K562 (cell line): ENCODE data around the gene ZFPM1. TPM values are rescaled to one million over a fixed set of nuclear protein-coding genes. Genes with fewer than 3 reads are reported as not detected.

Experiments
- BCLAF1 ChIP-seq, 2 experiments: fragments of 450-650 bp in 1 of 2; IDR thresholded peaks; 2 replicates each; pipeline ENCODE4 v1.6.1; 2011 to 2017; ENCODE audit warnings: low read depth in 2 of 2, antibody characterized with exemption in 1 of 2, borderline replicate concordance in 1 of 2, low read length in 1 of 2, mild to moderate bottlenecking in 1 of 2, mixed read lengths in 1 of 2; ENCODE audit not compliant: control insufficient read depth in 1 of 2
- CSDE1 ChIP-seq, 2 experiments: fragments of 450-650 bp; IDR thresholded peaks; 2 replicates each; pipeline ENCODE4 v1.6.1; 2016; ENCODE audit warnings: mild to moderate bottlenecking in 1 of 2
- ID3 ChIP-seq, 2 experiments: fragments of 250-450 bp in 1 of 2; fragments of 450-650 bp in 1 of 2; sonication (Bioruptor Pico) in 1 of 2; IDR thresholded peaks; 2 replicates each; pipeline versions ENCODE4 v1.6.1 to v1.8.0; 2016 to 2021; ENCODE audit warnings: mild to moderate bottlenecking in 2 of 2, moderate library complexity in 2 of 2, missing compliant biosample characterization in 1 of 2, missing genetic modification characterization in 1 of 2
- MGA ChIP-seq: fragments of 450-650 bp; IDR thresholded peaks from 2 replicates; pipeline ENCODE4 v1.6.1; 2016; ENCODE audit warnings: mild to moderate bottlenecking, moderate library complexity
- NR1H2 ChIP-seq: sonication (generic); formaldehyde crosslinking; IDR thresholded peaks from 2 replicates; pipeline ENCODE4 v1.4.0; 2020; ENCODE audit warnings: mild to moderate bottlenecking, missing genetic modification reagents
- PML ChIP-seq: IDR thresholded peaks from 2 replicates; pipeline ENCODE4 v1.6.1; 2012; ENCODE audit warnings: low read length, inconsistent platforms
- RHOXF2B ChIP-seq: fragments of 250-450 bp; sonication (Bioruptor Pico); conservative IDR thresholded peaks from 2 replicates; pipeline ENCODE4 v1.5.1; 2021
- YBX1 ChIP-seq: fragments of 450-650 bp; IDR thresholded peaks from 2 replicates; pipeline ENCODE4 v1.7.1; 2016; ENCODE audit warnings: mild to moderate bottlenecking
- ZBTB8A ChIP-seq: fragments of 450-650 bp; IDR thresholded peaks from 2 replicates; pipeline ENCODE4 v1.6.1; 2018; ENCODE audit warnings: mild to moderate bottlenecking, moderate library complexity; ENCODE audit not compliant: partially characterized antibody
- polyA plus RNA-seq, 8 experiments: library from polyadenylated mRNA; depleted of rRNA in 4 of 8; stranded (reverse) in 5 of 8; unstranded in 3 of 8; fragments of >200 nt; fragmentation: Nextera tagmentation in 2 of 8; fragmentation: Illumina TruSeq in 1 of 8; extraction: Ambion mirVana in 2 of 8; extraction: Trizol in 1 of 8; gene quantifications; 2 replicates each; pipeline versions ENCODE4 v1.2.1 to v1.2.3, GENCODE V29; 2011 to 2014; ENCODE audit warnings: inconsistent platforms in 1 of 8, missing spikeins in 1 of 8
- total RNA-seq, 7 experiments: library from RNA; depleted of rRNA in 6 of 7; stranded (reverse); fragments of >200 nt in 6 of 7; fragmentation: Illumina TruSeq in 2 of 7; extraction: Trizol in 2 of 7; gene quantifications; 2 replicates each; pipeline versions ENCODE4 v1.2.1 to v1.2.3, GENCODE V29; 2011 to 2021; ENCODE audit warnings: low replicate concordance in 1 of 7

Gene ZFPM1
- total and polyA plus RNA-seq, 9 of the 15 experiments (the other 6 are each of a cell fraction or from before 2014, with no cell fraction given): 0.03 to 35.9 (median 1.4) TPM

GRCh38 chr16:88461331-88462269 lies 8.5 kb downstream of the ZFPM1 start (continued):
- no peak for TF ChIP-seq ID3 (CRISPR knock-in tag; IDR thresholded peaks at IDR 0.05)
- no peak for TF ChIP-seq ID3 (tag; IDR thresholded peaks at IDR 0.05)
- TF ChIP-seq CSDE1 (IDR thresholded peaks at IDR 0.05): no peak
- TF ChIP-seq BCLAF1 (IDR thresholded peaks at IDR 0.05; ENCODE audit: borderline replicate concordance in 1 of 2, control insufficient read depth in 1 of 2, low read depth in 2 of 2, low read length in 1 of 2): no peak
- TF ChIP-seq YBX1: no peak
- no peak for TF ChIP-seq PML
- TF ChIP-seq RHOXF2B: 0 out of 2 replicates have a peak, but pooled peaks have one; percentile 26
- TF ChIP-seq ZBTB8A: no peak
- no peak for TF ChIP-seq MGA
- TF ChIP-seq NR1H2 (CRISPR knock-in tag): no peak
